Activated naive CD8-positive, alpha-beta T cell (primary cell): ENCODE measurements around the gene WDTC1.

Experiments
- H3K27ac Mint-ChIP-seq: one replicate; pipeline ENCODE4 v1.8.0; 2021; ENCODE audit warnings: mixed read lengths
- H3K27me3 Mint-ChIP-seq: one replicate; pipeline ENCODE4 v1.8.0; 2021; ENCODE audit warnings: mixed read lengths
- H3K36me3 Mint-ChIP-seq: one replicate; pipeline ENCODE4 v1.8.0; 2021; ENCODE audit warnings: mixed read lengths
- H3K4me1 Mint-ChIP-seq: one replicate; pipeline ENCODE4 v1.8.0; 2021; ENCODE audit warnings: low read depth, mixed read lengths
- H3K4me3 Mint-ChIP-seq: one replicate; pipeline ENCODE4 v1.8.0; 2021; ENCODE audit warnings: mild to moderate bottlenecking, mixed read lengths
- H3K9me3 Mint-ChIP-seq: one replicate; pipeline ENCODE4 v1.8.0; 2021; ENCODE audit warnings: low read depth, mixed read lengths

WDTC1 gene

DNA sequence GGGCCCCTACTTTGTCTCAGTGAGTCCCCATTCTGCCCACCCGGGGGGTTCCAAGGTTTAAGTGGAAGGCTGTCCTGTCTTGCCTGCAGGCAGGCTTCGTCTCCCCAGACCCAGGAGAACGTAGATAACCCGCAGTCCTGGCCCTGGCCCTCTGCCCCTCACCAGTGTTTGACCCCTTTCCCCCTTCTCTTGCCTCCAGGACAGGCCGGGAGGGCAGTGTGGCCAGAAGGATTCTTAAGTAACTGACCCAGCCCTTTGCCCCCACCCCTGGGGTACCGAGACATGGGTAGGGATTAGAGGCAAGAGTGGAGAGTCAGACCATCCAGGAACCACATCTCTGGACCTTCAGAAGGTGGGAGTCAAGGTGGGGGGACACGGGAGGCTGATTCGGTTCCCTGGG lies 96.4 kb downstream of the WDTC1 start:
- no peak overlapping the region for H3K4me3 Mint-ChIP-seq
- no peaks in the 10 kb centered on the region for H3K27me3 Mint-ChIP-seq
- H3K4me1 Mint-ChIP-seq: peaks cover 45% of the 10 kb centered on the region
- H3K36me3 Mint-ChIP-seq: peaks cover 2% of the 10 kb centered on the region
- no peak overlapping the region for H3K27ac Mint-ChIP-seq
- no peaks in the 10 kb centered on the region for H3K9me3 Mint-ChIP-seq

GRCh38 chr1:27331426-27331825 lies 97.0 kb downstream of the WDTC1 start:
- no peak overlapping the region for H3K27ac Mint-ChIP-seq

GRCh38 chr1:27331922-27332321 lies 97.5 kb downstream of the WDTC1 start:
- Mint-ChIP-seq H3K9me3 (no peaks in the 10 kb centered on the region), H3K27me3 (no peaks in the 10 kb centered on the region), H3K4me1 (peaks cover 35% of the 10 kb centered on the region), H3K27ac (no peak overlapping the region), H3K4me3 (no peak overlapping the region), H3K36me3 (peaks cover 2% of the 10 kb centered on the region)

More at GRCh38 chr1:27331426-27331825, 97.0 kb downstream of the WDTC1 start:
- Mint-ChIP-seq H3K4me3 (no peak overlapping the region), H3K36me3 (no peaks in the 10 kb centered on the region), H3K9me3 (no peaks in the 10 kb centered on the region), H3K27me3 (no peaks in the 10 kb centered on the region), H3K4me1 (peaks cover 39% of the 10 kb centered on the region)

DNA sequence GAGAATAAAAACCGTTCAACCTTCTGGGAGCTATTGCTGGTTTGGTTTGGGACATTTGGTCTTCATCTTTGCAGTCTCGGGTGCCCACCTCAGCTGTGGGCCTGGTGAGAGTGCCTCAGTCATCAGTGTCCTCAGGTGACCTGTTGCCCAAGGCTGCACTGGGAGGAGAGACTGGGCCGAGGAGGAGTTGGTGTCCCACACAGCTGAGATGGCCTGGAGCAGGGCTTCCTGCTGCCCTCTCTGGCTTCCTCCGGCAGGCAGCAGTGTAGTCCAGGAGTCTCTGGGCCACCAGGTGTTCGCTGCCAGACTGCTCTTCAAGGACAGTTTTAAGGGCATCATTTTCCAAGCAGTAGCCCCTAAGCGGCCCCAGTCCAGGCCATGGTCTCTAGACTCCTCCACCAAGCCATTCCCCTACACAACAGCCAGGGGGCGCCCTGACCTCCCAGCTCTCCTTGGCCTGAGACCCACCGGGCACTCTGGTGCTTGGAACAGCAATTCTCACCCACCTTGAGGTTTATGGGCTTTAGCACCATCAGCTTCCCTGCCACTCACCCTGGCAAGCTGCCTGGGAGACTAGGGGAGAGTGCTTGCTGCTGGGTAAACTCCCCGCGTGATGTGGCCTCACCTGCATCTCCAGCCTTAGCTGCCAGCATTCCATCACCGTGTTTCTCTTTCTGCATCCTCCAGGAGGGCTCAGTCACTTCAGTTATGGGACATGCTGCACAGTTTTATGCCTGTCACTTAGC lies 98.3 kb downstream of the WDTC1 start:
- Mint-ChIP-seq H3K27ac (no peak overlapping the region), H3K4me3 (no peak overlapping the region), H3K4me1 (peaks cover 31% of the 10 kb centered on the region), H3K27me3 (no peaks in the 10 kb centered on the region), H3K36me3 (peaks cover 2% of the 10 kb centered on the region), H3K9me3 (no peaks in the 10 kb centered on the region)

GRCh38 chr1:27333717-27334279 lies 99.4 kb downstream of the WDTC1 start:
- Mint-ChIP-seq H3K4me1 (peaks cover 23% of the 10 kb centered on the region), H3K4me3 (no peak overlapping the region), H3K27me3 (no peaks in the 10 kb centered on the region), H3K27ac (no peak overlapping the region), H3K9me3 (no peaks in the 10 kb centered on the region), H3K36me3 (peaks cover 2% of the 10 kb centered on the region)

GRCh38 chr1:27335506-27336422 lies 101.3 kb downstream of the WDTC1 start:
- peaks cover 33% of the 10 kb centered on the region for H3K4me1 Mint-ChIP-seq
- H3K4me3 Mint-ChIP-seq: no peak overlapping the region
- H3K27ac Mint-ChIP-seq: no peak overlapping the region
- H3K9me3 Mint-ChIP-seq: no peaks in the 10 kb centered on the region
- H3K27me3 Mint-ChIP-seq: no peaks in the 10 kb centered on the region
- H3K36me3 Mint-ChIP-seq: peaks cover 2% of the 10 kb centered on the region

GRCh38 chr1:27336756-27337155 lies 102.3 kb downstream of the WDTC1 start:
- H3K9me3 Mint-ChIP-seq: no peaks in the 10 kb centered on the region
- H3K36me3 Mint-ChIP-seq: peaks cover 2% of the 10 kb centered on the region
- H3K4me1 Mint-ChIP-seq: peaks cover 38% of the 10 kb centered on the region
- no peaks in the 10 kb centered on the region for H3K27me3 Mint-ChIP-seq
- no peak overlapping the region for H3K4me3 Mint-ChIP-seq
- H3K27ac Mint-ChIP-seq: no peak overlapping the region

DNA sequence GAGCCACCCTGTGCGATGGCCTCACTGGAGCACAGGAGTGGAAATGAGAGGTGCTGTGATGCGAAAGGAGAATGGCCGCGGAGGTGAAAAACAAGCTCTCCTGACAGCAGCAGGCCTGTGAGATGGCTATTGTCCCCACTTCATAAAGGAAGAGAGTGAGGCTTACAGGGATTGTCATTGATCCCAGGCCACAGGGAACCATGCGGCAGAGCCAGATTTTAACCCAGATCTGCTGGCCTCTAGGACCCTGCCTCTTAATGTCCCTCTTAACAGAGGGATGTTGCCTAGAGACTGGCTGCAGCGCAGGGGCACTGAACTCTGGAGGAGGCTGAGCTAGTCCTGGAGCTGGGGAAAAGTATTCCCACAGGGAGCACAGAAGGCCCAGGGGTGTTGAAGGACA lies 104.3 kb downstream of the WDTC1 start:
- peak overlapping the region; percentile 24 for H3K27ac Mint-ChIP-seq
- H3K36me3 Mint-ChIP-seq: peaks cover 2% of the 10 kb centered on the region
- no peaks in the 10 kb centered on the region for H3K9me3 Mint-ChIP-seq
- H3K4me1 Mint-ChIP-seq: peaks cover 43% of the 10 kb centered on the region
- H3K4me3 Mint-ChIP-seq: no peak overlapping the region
- no peaks in the 10 kb centered on the region for H3K27me3 Mint-ChIP-seq

DNA sequence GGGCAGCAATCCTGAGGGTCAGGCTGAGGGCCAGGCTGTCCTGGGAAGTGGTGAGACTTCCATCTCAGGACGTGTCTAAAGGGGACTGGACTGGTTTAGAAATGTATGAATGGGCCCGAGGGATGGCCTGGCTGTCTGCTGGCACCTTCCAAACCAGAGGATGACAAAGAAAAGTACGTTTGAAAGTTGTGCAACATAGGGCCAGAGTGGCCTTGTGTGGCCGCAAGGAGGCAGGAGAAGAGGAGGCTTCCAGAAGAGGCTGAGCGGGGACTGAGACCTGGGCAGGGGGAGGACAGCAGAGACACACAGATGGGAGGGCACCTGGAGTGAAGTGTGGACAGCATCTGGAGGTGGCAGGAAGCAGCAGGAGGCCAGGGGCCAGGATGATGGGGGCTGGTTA lies 104.8 kb downstream of the WDTC1 start:
- Mint-ChIP-seq H3K4me3 (no peak overlapping the region), H3K27me3 (no peaks in the 10 kb centered on the region), H3K27ac (peak overlapping the region; percentile 24), H3K9me3 (no peaks in the 10 kb centered on the region), H3K4me1 (peaks cover 48% of the 10 kb centered on the region), H3K36me3 (peaks cover 2% of the 10 kb centered on the region)

DNA sequence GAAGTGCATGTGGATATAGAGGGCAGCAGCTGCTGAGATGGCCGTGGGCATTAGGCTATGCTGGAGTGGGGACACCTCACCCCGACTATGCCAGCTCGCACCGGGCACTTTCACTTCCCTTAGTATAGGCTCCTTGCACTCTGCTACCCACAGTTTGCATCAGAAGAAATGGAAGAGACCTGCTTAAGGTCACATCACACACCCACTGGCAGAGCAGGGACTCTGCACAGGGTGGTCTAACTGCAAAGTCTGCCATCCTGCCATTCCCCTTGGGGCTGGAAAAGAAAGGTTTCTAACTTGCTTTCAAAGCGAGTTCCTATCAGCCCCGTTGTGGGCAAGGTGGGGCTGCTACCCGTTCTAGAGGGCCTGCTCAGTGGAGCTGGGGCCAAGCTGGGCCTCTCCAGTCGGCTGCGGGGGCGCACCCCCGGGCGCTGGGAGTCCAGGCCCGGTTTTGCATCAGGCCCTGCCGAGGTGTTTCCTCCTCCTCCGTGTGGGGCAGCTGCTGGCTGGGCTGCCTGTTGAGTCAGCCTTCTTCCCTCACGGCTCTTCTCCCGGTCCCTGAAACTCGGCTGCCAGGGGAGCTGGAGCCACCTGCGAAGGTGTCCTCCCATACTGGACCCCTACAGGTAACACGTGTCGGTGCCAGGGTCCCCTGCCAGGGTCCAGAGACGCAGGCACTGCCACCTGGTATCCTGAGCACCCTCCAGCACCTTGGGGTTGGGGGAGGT lies 107.3 kb downstream of the WDTC1 start, which contains the start of gene SYTL1:
TSS of gene SYTL1 (plus strand) at position 498 of the 728 bp plus-strand sequence. CDS start 3,313 bp downstream, outside the sequence.
- peaks cover under 1% of the 10 kb centered on the region for H3K36me3 Mint-ChIP-seq
- no peaks in the 10 kb centered on the region for H3K27me3 Mint-ChIP-seq
- peaks cover 58% of the 10 kb centered on the region for H3K4me1 Mint-ChIP-seq
- H3K4me3 Mint-ChIP-seq: peak within 1 kb of the TSS; percentile 91
- peak within 1 kb of the TSS; percentile 91 for H3K27ac Mint-ChIP-seq
- H3K9me3 Mint-ChIP-seq: no peaks in the 10 kb centered on the region

GRCh38 chr1:27342391-27342777 lies 108.0 kb downstream of the WDTC1 start:
- H3K4me3 Mint-ChIP-seq: peak overlapping the region; percentile 91
- no peaks in the 10 kb centered on the region for H3K36me3 Mint-ChIP-seq
- H3K9me3 Mint-ChIP-seq: no peaks in the 10 kb centered on the region
- peak overlapping the region; percentile 91 for H3K27ac Mint-ChIP-seq
- no peaks in the 10 kb centered on the region for H3K27me3 Mint-ChIP-seq
- H3K4me1 Mint-ChIP-seq: peaks cover 62% of the 10 kb centered on the region

GRCh38 chr1:27342778-27343638 lies 108.6 kb downstream of the WDTC1 start:
- Mint-ChIP-seq H3K9me3 (no peaks in the 10 kb centered on the region), H3K27me3 (no peaks in the 10 kb centered on the region), H3K27ac (peak overlapping the region; percentile 91), H3K36me3 (no peaks in the 10 kb centered on the region), H3K4me1 (peaks cover 65% of the 10 kb centered on the region), H3K4me3 (peak overlapping the region; percentile 91)

DNA sequence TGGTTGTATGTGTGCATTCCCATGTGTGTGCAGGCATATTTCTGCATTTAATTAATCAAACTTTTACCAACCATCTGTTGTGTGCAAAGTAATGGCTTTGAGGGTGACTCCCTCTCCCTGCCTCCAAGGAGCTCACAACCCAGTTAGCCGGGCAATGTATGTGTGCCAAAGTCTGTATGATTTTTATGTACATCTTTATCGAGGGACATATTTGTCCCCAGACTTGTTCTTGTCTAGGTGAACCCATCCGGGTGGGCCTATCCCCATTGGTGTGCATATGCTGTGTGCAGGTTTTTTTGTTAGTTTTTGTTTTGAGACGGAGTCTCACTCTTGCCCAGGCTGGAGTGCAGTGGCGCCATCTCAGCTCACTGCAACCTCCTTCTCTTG lies 109.2 kb downstream of the WDTC1 start:
- Mint-ChIP-seq H3K4me1 (peaks cover 66% of the 10 kb centered on the region), H3K36me3 (no peaks in the 10 kb centered on the region), H3K4me3 (peak overlapping the region; percentile 91), H3K9me3 (no peaks in the 10 kb centered on the region), H3K27ac (peak overlapping the region; percentile 91), H3K27me3 (no peaks in the 10 kb centered on the region)

DNA sequence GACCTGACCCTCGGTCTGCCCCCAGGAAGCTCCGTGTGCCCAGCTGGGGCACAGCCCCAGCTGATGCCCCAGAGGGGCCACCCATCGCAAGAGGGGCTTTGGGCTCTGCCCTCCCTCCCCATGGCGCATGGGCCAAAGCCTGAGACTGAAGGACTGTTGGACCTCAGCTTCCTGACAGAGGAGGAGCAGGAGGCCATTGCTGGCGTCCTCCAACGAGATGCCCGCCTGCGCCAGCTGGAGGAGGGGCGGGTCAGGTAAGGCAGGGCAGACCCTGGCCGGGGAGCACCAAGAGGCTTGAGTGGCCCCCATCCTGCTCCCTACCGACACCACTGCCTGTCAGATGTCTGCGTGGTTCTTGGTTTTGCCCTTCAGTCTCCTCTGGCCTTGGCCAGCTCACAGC lies 110.8 kb downstream of the WDTC1 start:
- H3K9me3 Mint-ChIP-seq: no peaks in the 10 kb centered on the region
- H3K4me3 Mint-ChIP-seq: no peak overlapping the region
- no peak overlapping the region for H3K27ac Mint-ChIP-seq
- H3K27me3 Mint-ChIP-seq: no peaks in the 10 kb centered on the region
- H3K4me1 Mint-ChIP-seq: peaks cover 51% of the 10 kb centered on the region
- H3K36me3 Mint-ChIP-seq: no peaks in the 10 kb centered on the region
